Measurements from ENCODE around the gene SH2D1B.

SH2D1B gene

GRCh38 chr1:162365284-162366020 lies 46.5 kb downstream of the SH2D1B start:
- no peak for TF ChIP-seq CTCF (IDR thresholded peaks at IDR 0.05; ENCODE audit: low read depth, low read length)
- no peak overlapping the region for H3K4me3 ChIP-seq (ENCODE audit: low read depth, low read length)
- in situ Hi-C loops (cut with HindIII; ENCODE audit: low sequenced_read_pairs), result no loop called here
- DNase-seq (ENCODE audit: low read depth, low spot score), result no peak

GRCh38 chr1:162364498-162364897 lies 47.4 kb downstream of the SH2D1B start:
- DNase-seq (ENCODE audit: low read depth, low spot score), result peak; percentile 19
- TF ChIP-seq CTCF (IDR thresholded peaks at IDR 0.05; ENCODE audit: low read depth, low read length), result no peak
- in situ Hi-C loops (cut with HindIII; ENCODE audit: low sequenced_read_pairs), result no loop called here
- no peak overlapping the region for H3K4me3 ChIP-seq (ENCODE audit: low read depth, low read length)

GRCh38 chr1:162363823-162364222 lies 48.1 kb downstream of the SH2D1B start:
- no peak for DNase-seq (ENCODE audit: low read depth, low spot score)
- TF ChIP-seq CTCF (IDR thresholded peaks at IDR 0.05; ENCODE audit: low read depth, low read length), result no peak
- in situ Hi-C loops (cut with HindIII; ENCODE audit: low sequenced_read_pairs), result no loop called here
- H3K4me3 ChIP-seq (ENCODE audit: low read depth, low read length), result no peak overlapping the region

GRCh38 chr1:162361349-162361748 lies 50.6 kb downstream of the SH2D1B start:
- no peak overlapping the region for H3K4me3 ChIP-seq (ENCODE audit: low read depth, low read length)
- no peak for DNase-seq (ENCODE audit: low read depth, low spot score)
- no peak for TF ChIP-seq CTCF (IDR thresholded peaks at IDR 0.05; ENCODE audit: low read depth, low read length)
- in situ Hi-C loops (cut with HindIII; ENCODE audit: low sequenced_read_pairs), result no loop called here

GRCh38 chr1:162360874-162361260 lies 51.1 kb downstream of the SH2D1B start:
- in situ Hi-C loops (cut with HindIII; ENCODE audit: low sequenced_read_pairs), result no loop called here
- no peak for DNase-seq (ENCODE audit: low read depth, low spot score)
- H3K4me3 ChIP-seq (ENCODE audit: low read depth, low read length), result no peak overlapping the region
- TF ChIP-seq CTCF (IDR thresholded peaks at IDR 0.05; ENCODE audit: low read depth, low read length), result no peak

GRCh38 chr1:162360237-162360873 lies 51.6 kb downstream of the SH2D1B start:
- TF ChIP-seq CTCF (IDR thresholded peaks at IDR 0.05; ENCODE audit: low read depth, low read length), result no peak
- H3K4me3 ChIP-seq (ENCODE audit: low read depth, low read length), result no peak overlapping the region
- no peak for DNase-seq (ENCODE audit: low read depth, low spot score)
- in situ Hi-C loops (cut with HindIII; ENCODE audit: low sequenced_read_pairs), result no loop called here

All from astrocyte of the spinal cord (primary cell).